Measurements from ENCODE around the gene CCDC102A. TPM values are rescaled to one million over a fixed set of nuclear protein-coding genes. Genes with fewer than 3 reads are reported as not detected.

Gene CCDC102A
- total and polyA plus RNA-seq, 2 donors (not counting 3 experiments of a cell fraction or from before 2014, with no cell fraction given): 7.8 to 12.2 TPM

GRCh38 chr16:57473176-57473840, 63.1 kb downstream of the CCDC102A start:
- H3K4me1 ChIP-seq (ENCODE audit: control insufficient read depth, extremely low read depth, insufficient read depth, low read length): peaks cover 18% of the 10 kb centered on the region
- no peak for FAIRE-seq
- no peak overlapping the region for H3K9ac ChIP-seq (replicated peaks; ENCODE audit: extremely low read depth, insufficient read depth, low read length)
- DNase-seq (ENCODE audit: low read depth, low spot score): no peak
- H3K9me1 ChIP-seq (replicated peaks; ENCODE audit: control insufficient read depth, extremely low read depth, insufficient read depth, low read length): no peaks in the 10 kb centered on the region
- dilution Hi-C loops (cut with MboI; ENCODE audit: extremely low pct_ligation_motif_present, low sequenced_read_pairs): no loop called here
- ChIA-PET CTCF (interaction anchor here (3.5 to 4.8 kb wide), 3 partner anchors 10 to 47 kb away, joined by 17 to 25 read pairs (median 24); partner anchors contain the start of gene POLR2C), POLR2A (no interaction called here)
- H3K9me3 ChIP-seq (replicated peaks; ENCODE audit: control insufficient read depth, insufficient read depth, low read length): no peaks in the 10 kb centered on the region
- TF ChIP-seq JUN (IDR thresholded peaks at IDR 0.05; ENCODE audit: borderline replicate concordance, insufficient read depth, insufficient read length, low read depth) (no peak), MYC (IDR thresholded peaks at IDR 0.05; ENCODE audit: low read depth, low read length) (no peak), GATA2 (IDR thresholded peaks at IDR 0.05; ENCODE audit: insufficient read depth, insufficient read length, low read depth, low read length) (no peak), CTCF (IDR thresholded peaks at IDR 0.05; ENCODE audit: extremely low read depth in 1 of 2, insufficient read depth in 1 of 2, low read depth in 1 of 2, low read length in 2 of 2) (no peak), POLR2A (IDR thresholded peaks at IDR 0.05; ENCODE audit: low read depth, low read length) (no peak), MAX (IDR thresholded peaks at IDR 0.05; ENCODE audit: insufficient read depth, insufficient read length) (no peak), FOS (IDR thresholded peaks at IDR 0.05; ENCODE audit: borderline replicate concordance, insufficient read depth, low read length) (no peak), EZH2 (IDR thresholded peaks at IDR 0.05; ENCODE audit: borderline replicate concordance, low read depth, low read length, severe bottlenecking) (no peak), POLR2AphosphoS5 (IDR thresholded peaks at IDR 0.05; ENCODE audit: insufficient read depth, low read depth, low read length) (no peak)
- no peaks in the 10 kb centered on the region for H4K20me1 ChIP-seq (replicated peaks; ENCODE audit: control insufficient read depth, extremely low read depth, insufficient read depth, low read length)
- H2AFZ ChIP-seq (ENCODE audit: low read depth, low read length): no peak overlapping the region
- intact Hi-C loops (cut with micrococcal nuclease): loop anchor here (10.0 kb wide), 1 partner anchor 171 kb away; no protein-coding TSS in a partner anchor
- no peak overlapping the region for H3K4me2 ChIP-seq (ENCODE audit: insufficient read depth, low read length)
- H3K27ac ChIP-seq (ENCODE audit: insufficient read depth, low read depth, low read length): no peak overlapping the region
- peaks cover 13 to 48% of the 10 kb centered on the region in 2 experiments for H3K36me3 ChIP-seq (ENCODE audit: control insufficient read depth in 2 of 2, extremely low read depth in 1 of 2, insufficient read depth in 2 of 2, low read length in 2 of 2)
- H3K4me3 ChIP-seq (replicated peaks in 1 of 3; ENCODE audit: insufficient read depth in 1 of 3, low read depth in 1 of 3, low read length in 3 of 3): no peak overlapping the region
- TSS peak; percentile 17 for BruUV-seq (replicated peaks)
- H3K79me2 ChIP-seq (ENCODE audit: control insufficient read depth, insufficient read depth, low read length): peaks cover 5% of the 10 kb centered on the region
- H3K27me3 ChIP-seq (ENCODE audit: control insufficient read depth in 2 of 2, insufficient read depth in 2 of 2, low read length in 2 of 2): no peaks in the 10 kb centered on the region

Data from endothelial cell of umbilical vein (primary cell).